Activated CD4-positive, CD25-positive, alpha-beta regulatory T cell treated with anti-CD3 and anti-CD28 coated beads, Interleukin-2, amount 50 U/mL, for 72 hours (primary cell): ENCODE data around the gene TANC2.

ENCODE experiments used
- DNase-seq: peaks from one replicate; pipeline ENCODE4 v3.0.0; 2021

TANC2 gene

GRCh38 chr17:63015824-63016223 lies 49.8 kb downstream of the TANC2 start:
- no peak for DNase-seq
